ENCODE measurements around the gene GRM1. TPM values are rescaled to one million over a fixed set of nuclear protein-coding genes. Genes with fewer than 3 reads are reported as not detected.

Gene GRM1
- total and polyA plus RNA-seq, 2 experiments from 2014 or later = not detected

DNA sequence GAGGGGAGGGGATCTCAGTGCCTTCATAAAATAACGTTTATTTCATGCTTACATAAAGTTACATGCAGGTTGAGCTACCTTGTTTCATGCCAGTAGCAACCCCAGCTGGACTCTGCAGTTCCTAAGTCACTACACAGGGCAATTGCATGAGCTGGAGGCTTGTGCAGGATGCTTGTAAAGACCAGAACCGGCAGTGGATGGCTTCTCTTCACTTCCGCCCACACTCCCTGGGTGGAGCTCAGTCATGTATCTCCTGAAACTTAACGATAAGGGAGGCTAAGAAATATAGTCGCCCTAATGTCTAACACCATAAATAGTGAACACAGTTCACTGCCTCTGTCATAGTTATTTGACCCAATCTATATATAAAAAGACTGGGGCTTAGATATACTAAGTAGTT is 415.3 kb downstream of the GRM1 start:
- TF ChIP-seq EZH2phosphoT487 (IDR thresholded peaks at IDR 0.05; ENCODE audit: insufficient read depth, low read depth) (no peak), EZH2 (IDR thresholded peaks at IDR 0.05; ENCODE audit: insufficient read depth, poor library complexity, severe bottlenecking) (no peak)
- 22 to 24% methylated on average over 5 of the region's 5 CpGs for WGBS, 2 experiments (ENCODE audit: low coverage in 1 of 2, low lambda C conversion rate in 2 of 2, missing lambda C conversion rate in 2 of 2)

DNA sequence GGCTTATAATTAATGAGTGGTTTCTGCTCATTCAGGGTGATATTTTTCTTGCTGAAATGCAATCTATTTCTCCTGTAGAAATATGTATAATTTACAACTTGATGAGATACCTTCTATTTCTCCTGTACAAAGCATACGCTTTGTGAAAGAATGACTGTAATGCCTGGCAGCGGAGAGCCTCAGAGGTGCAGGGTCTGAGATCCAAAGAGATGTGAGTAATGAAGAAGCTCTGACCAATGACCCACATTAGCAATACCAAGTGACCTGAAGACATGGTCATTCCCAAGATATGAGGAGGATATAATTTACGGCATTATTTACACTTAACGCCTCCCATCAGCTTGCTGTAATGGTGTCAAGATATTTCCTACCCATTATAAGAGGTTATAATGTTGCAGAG is 416.4 kb downstream of the GRM1 start:
- Histone ChIP-seq H3K4me3 (no peak overlapping the region), H3K9me2 (ENCODE audit: insufficient read depth) (no peaks in the 10 kb centered on the region), H3K4me1 (ENCODE audit: insufficient read depth) (no peaks in the 10 kb centered on the region), H3K27me3 (replicated peaks; ENCODE audit: insufficient read depth) (peaks cover 1% of the 10 kb centered on the region; the same call in 1 of the 2 replicates), H3K4me2 (ENCODE audit: unreplicated experiment) (no peak overlapping the region), H3K9me3 (ENCODE audit: low read depth) (no peaks in the 10 kb centered on the region), H3K36me3 (ENCODE audit: low read depth) (no peaks in the 10 kb centered on the region), H2AFZ (no peak overlapping the region), H3K9ac (no peak overlapping the region), H3K27ac (no peak overlapping the region), H3K79me2 (ENCODE audit: insufficient read depth) (no peaks in the 10 kb centered on the region), H3F3A (ENCODE audit: insufficient read depth) (no peaks in the 10 kb centered on the region), H4K20me1 (ENCODE audit: insufficient read depth) (no peaks in the 10 kb centered on the region)
- in situ Hi-C loops (cut with MboI) = no loop called here
- TF ChIP-seq EZH2phosphoT487 (IDR thresholded peaks at IDR 0.05; ENCODE audit: insufficient read depth, low read depth) = no peak
- TF ChIP-seq EZH2 (IDR thresholded peaks at IDR 0.05; ENCODE audit: insufficient read depth, poor library complexity, severe bottlenecking) = no peak
- DNase-seq = no peak
- WGBS, 2 experiments (ENCODE audit: low coverage in 1 of 2, low lambda C conversion rate in 2 of 2, missing lambda C conversion rate in 2 of 2) = 72 to 77% methylated on average over 4 of the region's 4 CpGs

More for the DNA sequence above, 415.3 kb downstream of the GRM1 start:
- Histone ChIP-seq H3K36me3 (ENCODE audit: low read depth) (no peaks in the 10 kb centered on the region), H3K9me2 (ENCODE audit: insufficient read depth) (no peaks in the 10 kb centered on the region), H3F3A (ENCODE audit: insufficient read depth) (no peaks in the 10 kb centered on the region), H3K9ac (no peak overlapping the region), H3K4me1 (ENCODE audit: insufficient read depth) (no peaks in the 10 kb centered on the region), H3K79me2 (ENCODE audit: insufficient read depth) (no peaks in the 10 kb centered on the region), H2AFZ (no peak overlapping the region), H3K9me3 (ENCODE audit: low read depth) (no peaks in the 10 kb centered on the region), H4K20me1 (ENCODE audit: insufficient read depth) (no peaks in the 10 kb centered on the region), H3K27me3 (replicated peaks; ENCODE audit: insufficient read depth) (peaks cover 4% of the 10 kb centered on the region; the same call in 1 of the 2 replicates), H3K4me3 (no peak overlapping the region), H3K4me2 (ENCODE audit: unreplicated experiment) (no peak overlapping the region), H3K27ac (no peak overlapping the region)
- in situ Hi-C loops (cut with MboI) = no loop called here
- no peak for DNase-seq

DNA sequence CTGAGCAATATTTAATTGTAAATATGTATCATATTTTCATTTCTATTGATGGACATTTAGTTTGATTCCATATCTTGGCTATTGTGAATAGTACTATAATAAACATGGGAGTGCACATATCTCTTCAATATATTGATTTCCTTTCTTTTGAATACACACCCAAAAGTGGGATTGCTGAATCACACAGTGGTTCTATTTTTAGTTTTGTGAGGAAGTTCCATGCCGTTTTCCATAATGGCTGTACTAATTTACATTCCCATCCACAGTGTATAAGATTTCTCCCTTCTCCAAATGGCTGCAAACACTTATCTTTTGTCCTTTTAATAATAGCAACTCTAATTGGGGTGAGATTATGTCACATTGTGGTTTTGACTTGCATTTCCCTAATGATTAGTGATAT is 428.0 kb downstream of the GRM1 start:
- TF ChIP-seq EZH2 (IDR thresholded peaks at IDR 0.05; ENCODE audit: insufficient read depth, poor library complexity, severe bottlenecking) (no peak), EZH2phosphoT487 (IDR thresholded peaks at IDR 0.05; ENCODE audit: insufficient read depth, low read depth) (no peak)
- Histone ChIP-seq H3K27ac (no peak overlapping the region), H3K4me3 (no peak overlapping the region), H2AFZ (no peak overlapping the region), H3K9me3 (ENCODE audit: low read depth) (no peaks in the 10 kb centered on the region), H3K36me3 (ENCODE audit: low read depth) (no peaks in the 10 kb centered on the region), H3K79me2 (ENCODE audit: insufficient read depth) (no peaks in the 10 kb centered on the region), H3K27me3 (replicated peaks; ENCODE audit: insufficient read depth) (no peaks in the 10 kb centered on the region), H3K4me1 (ENCODE audit: insufficient read depth) (no peaks in the 10 kb centered on the region), H3K9ac (no peak overlapping the region), H3F3A (ENCODE audit: insufficient read depth) (no peaks in the 10 kb centered on the region), H3K4me2 (ENCODE audit: unreplicated experiment) (no peak overlapping the region), H3K9me2 (ENCODE audit: insufficient read depth) (no peaks in the 10 kb centered on the region), H4K20me1 (ENCODE audit: insufficient read depth) (no peaks in the 10 kb centered on the region)
- in situ Hi-C loops (cut with MboI) = no loop called here
- no peak for DNase-seq
- 19 to 20% methylated on average over 1 of the region's 1 CpG for WGBS, 2 experiments (ENCODE audit: low coverage in 1 of 2, low lambda C conversion rate in 2 of 2, missing lambda C conversion rate in 2 of 2)

DNA sequence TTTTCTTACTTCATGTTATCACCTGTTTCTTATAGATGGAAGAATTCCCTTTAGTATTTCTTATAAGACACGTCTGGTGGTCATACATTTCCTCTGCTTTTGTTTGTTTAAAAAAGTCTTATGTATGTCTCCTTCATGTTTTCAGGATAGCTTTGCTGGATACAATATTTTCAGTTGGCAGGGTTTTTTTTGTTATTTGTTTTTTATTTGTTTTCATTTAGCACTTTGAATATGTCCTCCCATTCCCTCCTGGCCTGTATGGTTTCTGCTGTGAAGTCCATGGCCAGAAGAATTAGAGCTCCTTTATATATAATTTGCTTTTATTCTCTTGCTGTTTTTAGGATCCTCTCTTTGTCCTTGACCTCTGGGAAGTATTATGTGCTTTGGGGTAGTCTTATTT is 432.1 kb downstream of the GRM1 start:
- H3K27ac ChIP-seq = no peak overlapping the region
- no peak overlapping the region for H3K4me2 ChIP-seq (ENCODE audit: unreplicated experiment)
- in situ Hi-C loops (cut with MboI) = no loop called here
- no peaks in the 10 kb centered on the region for H3K9me2 ChIP-seq (ENCODE audit: insufficient read depth)
- H3K9ac ChIP-seq = no peak overlapping the region
- TF ChIP-seq EZH2phosphoT487 (IDR thresholded peaks at IDR 0.05; ENCODE audit: insufficient read depth, low read depth) (no peak), EZH2 (IDR thresholded peaks at IDR 0.05; ENCODE audit: insufficient read depth, poor library complexity, severe bottlenecking) (no peak)
- 0% methylated on average over 1 of the region's 1 CpG for WGBS, 2 experiments (ENCODE audit: low coverage in 1 of 2, low lambda C conversion rate in 2 of 2, missing lambda C conversion rate in 2 of 2)
- no peak overlapping the region for H3K4me3 ChIP-seq
- H3F3A ChIP-seq (ENCODE audit: insufficient read depth) = no peaks in the 10 kb centered on the region
- no peak overlapping the region for H2AFZ ChIP-seq
- H3K36me3 ChIP-seq (ENCODE audit: low read depth) = no peaks in the 10 kb centered on the region
- no peaks in the 10 kb centered on the region for H3K4me1 ChIP-seq (ENCODE audit: insufficient read depth)
- H3K79me2 ChIP-seq (ENCODE audit: insufficient read depth) = no peaks in the 10 kb centered on the region
- DNase-seq = no peak
- no peaks in the 10 kb centered on the region for H4K20me1 ChIP-seq (ENCODE audit: insufficient read depth)
- H3K27me3 ChIP-seq (replicated peaks; ENCODE audit: insufficient read depth) = no peaks in the 10 kb centered on the region
- H3K9me3 ChIP-seq (ENCODE audit: low read depth) = no peaks in the 10 kb centered on the region

Measured in GM23248 (cell line).